HG03039 (cell line): ENCODE results near the gene NUDT9.

ENCODE experiments used
- ATAC-seq: cut with Tn5 transposase; IDR thresholded peaks from one replicate; pipeline ENCODE4 v1.9.1; 2021; ENCODE audit warnings: mild to moderate bottlenecking, moderate library complexity; ENCODE audit not compliant: unreplicated experiment

The NUDT9 gene

GRCh38 chr4:87505862-87506261, 83.5 kb downstream of the NUDT9 start:
- no peak for ATAC-seq

- no peak for ATAC-seq
These were observed 84.8 kb downstream of the NUDT9 start for GRCh38 chr4:87506974-87507701.
